A673 (cell line): Measurements from ENCODE around the gene DPP7.

Experiments
- CTCF ChIP-seq: fragments of 300-800, 200-600 bp; sonication (generic); conservative IDR thresholded peaks from 2 replicates; pipeline ENCODE4 v1.5.1; 2017; ENCODE audit warnings: low read depth, mild to moderate bottlenecking, antibody characterized with exemption, low read length, moderate library complexity, mixed read lengths
- EZH2 ChIP-seq: fragments of 200-600 bp; sonication (generic); IDR thresholded peaks from 2 replicates; pipeline ENCODE4 v1.6.1; 2017; ENCODE audit warnings: borderline replicate concordance, low read depth, mild to moderate bottlenecking, mixed read lengths, antibody characterized with exemption, low read length; ENCODE audit not compliant: poor library complexity, severe bottlenecking

DNA sequence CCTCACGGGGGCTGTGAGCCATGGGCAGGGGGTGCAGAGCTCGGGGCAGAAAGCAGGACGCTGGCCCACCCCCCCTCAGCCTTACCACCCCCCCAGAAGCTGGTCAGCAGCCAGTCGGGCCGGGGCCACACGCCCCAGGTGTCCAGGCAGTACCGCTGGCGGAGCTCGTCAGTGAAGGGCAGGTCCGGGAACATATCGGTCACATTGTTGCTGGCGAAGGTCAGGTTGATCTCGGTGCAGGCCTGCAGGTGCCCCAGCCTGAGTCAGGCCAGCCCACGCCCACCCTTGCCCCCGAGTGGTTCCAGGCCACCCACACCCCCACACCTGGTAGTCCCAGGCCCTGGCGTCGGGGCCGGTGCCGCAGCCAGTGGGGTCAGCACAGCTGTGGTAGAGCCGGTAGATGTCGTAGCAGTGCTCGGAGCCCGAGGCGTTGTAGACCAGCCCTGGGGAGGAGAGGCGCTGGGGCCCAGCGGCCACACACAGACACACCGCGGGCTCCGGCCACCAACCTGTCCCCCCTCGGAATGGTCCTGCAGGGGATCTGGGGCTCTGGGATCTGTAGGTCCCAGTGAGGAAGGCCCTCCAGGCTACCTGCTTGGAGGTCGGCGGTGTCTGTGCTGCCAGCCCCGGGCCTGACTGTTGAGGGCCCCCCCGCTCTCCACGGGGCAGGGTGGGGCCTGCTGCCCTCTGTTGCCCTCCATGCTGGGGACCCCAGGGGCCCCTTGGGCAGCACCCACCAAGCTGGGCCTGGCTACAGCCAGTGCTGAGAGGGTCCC, 2.6 kb downstream of the DPP7 start:
- TF ChIP-seq CTCF (no peak), EZH2 (no peak)
